KMS-11 (cell line): ENCODE results near the gene SLC22A3.
"Not testable (repeated sequence)": the region's sequence is repeated elsewhere in the genome, so short reads cannot be mapped to it uniquely, and the experiment has no call there.

Source experiments
- H2AFZ ChIP-seq: fragments of 200-600 bp; sonication (generic); 2 replicates; pipeline ENCODE4 v1.6.1; 2016; ENCODE audit warnings: antibody characterized with exemption, mixed run types, low read depth
- H3K27ac ChIP-seq: fragments of 200-600 bp; sonication (generic); 2 replicates; pipeline ENCODE4 v1.6.1; 2016; ENCODE audit warnings: mild to moderate bottlenecking, mixed run types
- H3K27me3 ChIP-seq: fragments of 200-600 bp; sonication (generic); 2 replicates; pipeline ENCODE4 v1.6.1; 2017; ENCODE audit warnings: mild to moderate bottlenecking, low read depth, mixed run types, moderate library complexity; ENCODE audit not compliant: insufficient read depth
- H3K36me3 ChIP-seq: fragments of 200-600 bp; sonication (generic); 2 replicates; pipeline ENCODE4 v1.6.1; 2017; ENCODE audit warnings: mild to moderate bottlenecking, mixed run types; ENCODE audit not compliant: insufficient read depth
- H3K4me1 ChIP-seq: fragments of 200-600 bp; sonication (generic); 2 replicates; pipeline ENCODE4 v1.6.1; 2016; ENCODE audit warnings: mild to moderate bottlenecking, low read depth, mixed run types; ENCODE audit not compliant: poor library complexity, severe bottlenecking
- H3K4me2 ChIP-seq: fragments of 200-600 bp; sonication (generic); 2 replicates; pipeline ENCODE4 v1.7.0; 2016; ENCODE audit warnings: mild to moderate bottlenecking, mixed run types
- H3K4me3 ChIP-seq: fragments of 200-600 bp; sonication (generic); IDR thresholded peaks from 2 replicates; pipeline ENCODE4 v1.6.1; 2017; ENCODE audit warnings: low read depth, low read length, mixed read lengths; ENCODE audit not compliant: insufficient read depth
- H3K79me2 ChIP-seq: fragments of 200-600 bp; sonication (generic); 2 replicates; pipeline ENCODE4 v1.6.1; 2016; ENCODE audit warnings: low read depth, mixed run types; ENCODE audit not compliant: insufficient read depth
- H3K9ac ChIP-seq: fragments of 200-600 bp; sonication (generic); 2 replicates; pipeline ENCODE4 v1.6.1; 2016; ENCODE audit warnings: mild to moderate bottlenecking, mixed run types
- H4K20me1 ChIP-seq: fragments of 200-600 bp; sonication (generic); 2 replicates; pipeline ENCODE4 v1.6.1; 2016; ENCODE audit warnings: mild to moderate bottlenecking, mixed run types; ENCODE audit not compliant: insufficient read depth
- TF ChIP-seq, protein P1 (sequence below): fragments of 200-600 bp; sonication (generic); conservative IDR thresholded peaks from 2 replicates; pipeline ENCODE4 v1.6.1; 2017; ENCODE audit warnings: low read depth, mild to moderate bottlenecking, antibody characterized with exemption, low read length, moderate library complexity, mixed read lengths

Gene SLC22A3

GRCh38 chr6:160368670-160369069, 20.5 kb downstream of the SLC22A3 start:
- Histone ChIP-seq H3K79me2 (no peaks in the 10 kb centered on the region), H3K27me3 (no peaks in the 10 kb centered on the region), H4K20me1 (no peaks in the 10 kb centered on the region), H3K9ac (no peak overlapping the region), H3K36me3 (no peaks in the 10 kb centered on the region), H3K4me2 (no peak overlapping the region), H3K4me3 (no peak overlapping the region), H3K27ac (no peak overlapping the region), H3K4me1 (no peaks in the 10 kb centered on the region), H2AFZ (no peak overlapping the region)
- TF ChIP-seq, protein P1, sequence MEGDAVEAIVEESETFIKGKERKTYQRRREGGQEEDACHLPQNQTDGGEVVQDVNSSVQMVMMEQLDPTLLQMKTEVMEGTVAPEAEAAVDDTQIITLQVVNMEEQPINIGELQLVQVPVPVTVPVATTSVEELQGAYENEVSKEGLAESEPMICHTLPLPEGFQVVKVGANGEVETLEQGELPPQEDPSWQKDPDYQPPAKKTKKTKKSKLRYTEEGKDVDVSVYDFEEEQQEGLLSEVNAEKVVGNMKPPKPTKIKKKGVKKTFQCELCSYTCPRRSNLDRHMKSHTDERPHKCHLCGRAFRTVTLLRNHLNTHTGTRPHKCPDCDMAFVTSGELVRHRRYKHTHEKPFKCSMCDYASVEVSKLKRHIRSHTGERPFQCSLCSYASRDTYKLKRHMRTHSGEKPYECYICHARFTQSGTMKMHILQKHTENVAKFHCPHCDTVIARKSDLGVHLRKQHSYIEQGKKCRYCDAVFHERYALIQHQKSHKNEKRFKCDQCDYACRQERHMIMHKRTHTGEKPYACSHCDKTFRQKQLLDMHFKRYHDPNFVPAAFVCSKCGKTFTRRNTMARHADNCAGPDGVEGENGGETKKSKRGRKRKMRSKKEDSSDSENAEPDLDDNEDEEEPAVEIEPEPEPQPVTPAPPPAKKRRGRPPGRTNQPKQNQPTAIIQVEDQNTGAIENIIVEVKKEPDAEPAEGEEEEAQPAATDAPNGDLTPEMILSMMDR, result no peak

DNA sequence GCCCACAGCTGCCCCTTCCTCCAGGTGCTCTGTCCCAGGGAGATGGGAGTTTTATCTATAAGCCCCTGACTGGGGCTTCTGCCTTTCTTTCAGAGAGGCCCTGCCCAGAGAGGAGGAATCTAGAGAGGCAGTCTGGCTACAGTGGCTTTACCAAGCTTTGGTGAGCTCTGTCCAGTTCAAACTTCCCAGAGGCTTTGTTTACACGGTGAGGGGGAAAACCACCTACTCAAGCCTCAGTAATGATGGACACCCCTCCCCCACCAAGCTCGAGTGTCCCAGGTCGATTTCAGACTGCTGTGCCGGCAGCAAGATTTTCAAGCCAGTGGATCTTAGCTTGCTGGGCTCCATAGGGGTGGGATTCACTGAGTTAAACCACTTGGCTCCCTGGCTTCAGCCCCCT, 25.4 kb downstream of the SLC22A3 start:
- H3K9ac ChIP-seq, H3K4me2 ChIP-seq, H3K27ac ChIP-seq, H4K20me1 ChIP-seq, H3K36me3 ChIP-seq, H3K27me3 ChIP-seq, H3K79me2 ChIP-seq, H3K4me1 ChIP-seq, H3K4me3 ChIP-seq, H2AFZ ChIP-seq: not testable (repeated sequence)

GRCh38 chr6:160374836-160375560, 26.8 kb downstream of the SLC22A3 start:
- TF ChIP-seq, protein P1, result no peak
- no peak overlapping the region for H3K9ac ChIP-seq
- no peaks in the 10 kb centered on the region for H3K4me1 ChIP-seq
- H3K4me2 ChIP-seq, result no peak overlapping the region
- H4K20me1 ChIP-seq, result no peaks in the 10 kb centered on the region
- no peaks in the 10 kb centered on the region for H3K27me3 ChIP-seq
- H3K27ac ChIP-seq, result no peak overlapping the region
- no peak overlapping the region for H2AFZ ChIP-seq
- no peaks in the 10 kb centered on the region for H3K36me3 ChIP-seq
- H3K79me2 ChIP-seq, result no peaks in the 10 kb centered on the region
- no peak overlapping the region for H3K4me3 ChIP-seq

- Histone ChIP-seq H4K20me1 (no peaks in the 10 kb centered on the region), H3K27ac (no peak overlapping the region), H3K79me2 (no peaks in the 10 kb centered on the region)
Observed at GRCh38 chr6:160375561-160375949, 27.4 kb downstream of the SLC22A3 start.

DNA sequence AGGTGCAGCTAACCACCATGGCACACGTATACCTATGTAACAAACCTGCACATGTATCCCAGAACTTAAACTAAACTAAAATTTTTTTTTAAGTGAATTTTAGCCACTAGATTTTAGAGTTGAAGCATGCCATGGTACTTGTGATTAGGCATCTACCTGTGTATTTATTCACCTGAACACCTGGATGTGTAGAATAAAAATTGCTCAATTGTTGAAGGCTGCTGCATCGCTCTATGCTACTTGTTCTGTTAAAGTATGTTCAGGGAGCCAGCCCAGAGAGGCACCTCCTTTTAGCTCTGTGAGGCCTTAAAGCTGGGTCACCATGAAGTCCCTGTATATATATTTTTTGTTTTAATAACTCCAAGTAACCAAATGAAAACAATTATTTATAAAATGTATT, 28.3 kb downstream of the SLC22A3 start:
- Histone ChIP-seq H3K4me3 (no peak overlapping the region), H3K9ac (no peak overlapping the region), H2AFZ (no peak overlapping the region), H3K4me2 (no peak overlapping the region), H3K4me1 (no peaks in the 10 kb centered on the region), H3K36me3 (no peaks in the 10 kb centered on the region), H4K20me1 (no peaks in the 10 kb centered on the region), H3K27ac (no peak overlapping the region), H3K79me2 (no peaks in the 10 kb centered on the region), H3K27me3 (no peaks in the 10 kb centered on the region)
- TF ChIP-seq, protein P1, result no peak

More at GRCh38 chr6:160375561-160375949, 27.4 kb downstream of the SLC22A3 start:
- Histone ChIP-seq H3K4me1 (no peaks in the 10 kb centered on the region), H3K27me3 (no peaks in the 10 kb centered on the region), H3K4me2 (no peak overlapping the region), H2AFZ (no peak overlapping the region), H3K36me3 (no peaks in the 10 kb centered on the region), H3K4me3 (no peak overlapping the region), H3K9ac (no peak overlapping the region)
- TF ChIP-seq, protein P1, result no peak
